ENCODE measurements around the gene C5orf63. TPM values are rescaled to one million over a fixed set of nuclear protein-coding genes. Genes with fewer than 3 reads are reported as not detected.

The C5orf63 gene
- total and polyA plus RNA-seq, 4 donors, result 2.1 to 6.4 (median 3.8) TPM

DNA sequence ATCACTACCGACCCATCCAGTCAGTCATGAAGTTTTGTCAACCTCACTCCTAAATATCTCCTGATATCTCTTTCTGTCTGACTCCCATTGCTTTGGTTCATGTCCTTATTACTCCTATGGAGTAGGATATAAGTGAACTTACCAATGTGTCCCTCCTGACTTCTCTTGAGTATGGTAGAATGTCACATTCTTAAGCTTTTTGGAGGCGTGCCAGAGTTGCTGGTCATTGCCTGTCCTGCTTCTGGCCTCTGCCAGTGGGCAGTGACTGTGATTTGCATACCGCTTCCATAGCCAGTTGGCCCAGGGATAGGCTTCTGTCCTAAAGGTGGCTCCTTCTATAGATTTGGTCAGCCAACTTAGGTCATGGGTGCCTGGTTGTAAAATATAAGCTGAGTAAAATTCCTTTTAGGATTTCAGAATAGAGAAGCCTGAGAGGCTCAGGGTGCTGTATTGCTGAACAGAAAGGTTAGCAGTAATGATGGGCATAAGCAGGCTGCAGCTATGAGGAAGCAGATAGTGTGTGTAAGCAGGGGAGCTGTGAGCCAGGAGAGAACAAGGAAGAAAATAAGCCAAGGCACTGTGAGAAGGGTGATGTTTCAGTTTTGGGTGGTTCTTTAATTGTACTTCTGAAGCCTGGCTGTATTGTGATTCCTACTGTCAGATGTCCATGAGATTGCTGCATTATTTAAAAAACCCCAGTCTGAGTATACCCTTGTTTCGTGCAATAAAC, 26.8 kb downstream of the C5orf63 start:
- TF ChIP-seq YY1 (IDR thresholded peaks at IDR 0.05) (no peak), EGR1 (IDR thresholded peaks at IDR 0.05; ENCODE audit: low read depth in 2 of 2) (no peak), FOXA1 (IDR thresholded peaks at IDR 0.05) (no peak), RXRA (IDR thresholded peaks at IDR 0.05) (no peak), FOXA2 (IDR thresholded peaks at IDR 0.05) (no peak), GABPA (IDR thresholded peaks at IDR 0.05 in 1 of 2, conservative IDR thresholded peaks at IDR 0.05 in 1 of 2) (no peak), HNF4G (IDR thresholded peaks at IDR 0.05) (no peak), TAF1 (conservative IDR thresholded peaks at IDR 0.05) (no peak)
- TF ChIP-seq, protein P1, sequence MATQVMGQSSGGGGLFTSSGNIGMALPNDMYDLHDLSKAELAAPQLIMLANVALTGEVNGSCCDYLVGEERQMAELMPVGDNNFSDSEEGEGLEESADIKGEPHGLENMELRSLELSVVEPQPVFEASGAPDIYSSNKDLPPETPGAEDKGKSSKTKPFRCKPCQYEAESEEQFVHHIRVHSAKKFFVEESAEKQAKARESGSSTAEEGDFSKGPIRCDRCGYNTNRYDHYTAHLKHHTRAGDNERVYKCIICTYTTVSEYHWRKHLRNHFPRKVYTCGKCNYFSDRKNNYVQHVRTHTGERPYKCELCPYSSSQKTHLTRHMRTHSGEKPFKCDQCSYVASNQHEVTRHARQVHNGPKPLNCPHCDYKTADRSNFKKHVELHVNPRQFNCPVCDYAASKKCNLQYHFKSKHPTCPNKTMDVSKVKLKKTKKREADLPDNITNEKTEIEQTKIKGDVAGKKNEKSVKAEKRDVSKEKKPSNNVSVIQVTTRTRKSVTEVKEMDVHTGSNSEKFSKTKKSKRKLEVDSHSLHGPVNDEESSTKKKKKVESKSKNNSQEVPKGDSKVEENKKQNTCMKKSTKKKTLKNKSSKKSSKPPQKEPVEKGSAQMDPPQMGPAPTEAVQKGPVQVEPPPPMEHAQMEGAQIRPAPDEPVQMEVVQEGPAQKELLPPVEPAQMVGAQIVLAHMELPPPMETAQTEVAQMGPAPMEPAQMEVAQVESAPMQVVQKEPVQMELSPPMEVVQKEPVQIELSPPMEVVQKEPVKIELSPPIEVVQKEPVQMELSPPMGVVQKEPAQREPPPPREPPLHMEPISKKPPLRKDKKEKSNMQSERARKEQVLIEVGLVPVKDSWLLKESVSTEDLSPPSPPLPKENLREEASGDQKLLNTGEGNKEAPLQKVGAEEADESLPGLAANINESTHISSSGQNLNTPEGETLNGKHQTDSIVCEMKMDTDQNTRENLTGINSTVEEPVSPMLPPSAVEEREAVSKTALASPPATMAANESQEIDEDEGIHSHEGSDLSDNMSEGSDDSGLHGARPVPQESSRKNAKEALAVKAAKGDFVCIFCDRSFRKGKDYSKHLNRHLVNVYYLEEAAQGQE (IDR thresholded peaks at IDR 0.05), result no peak
- TF ChIP-seq, protein P2, sequence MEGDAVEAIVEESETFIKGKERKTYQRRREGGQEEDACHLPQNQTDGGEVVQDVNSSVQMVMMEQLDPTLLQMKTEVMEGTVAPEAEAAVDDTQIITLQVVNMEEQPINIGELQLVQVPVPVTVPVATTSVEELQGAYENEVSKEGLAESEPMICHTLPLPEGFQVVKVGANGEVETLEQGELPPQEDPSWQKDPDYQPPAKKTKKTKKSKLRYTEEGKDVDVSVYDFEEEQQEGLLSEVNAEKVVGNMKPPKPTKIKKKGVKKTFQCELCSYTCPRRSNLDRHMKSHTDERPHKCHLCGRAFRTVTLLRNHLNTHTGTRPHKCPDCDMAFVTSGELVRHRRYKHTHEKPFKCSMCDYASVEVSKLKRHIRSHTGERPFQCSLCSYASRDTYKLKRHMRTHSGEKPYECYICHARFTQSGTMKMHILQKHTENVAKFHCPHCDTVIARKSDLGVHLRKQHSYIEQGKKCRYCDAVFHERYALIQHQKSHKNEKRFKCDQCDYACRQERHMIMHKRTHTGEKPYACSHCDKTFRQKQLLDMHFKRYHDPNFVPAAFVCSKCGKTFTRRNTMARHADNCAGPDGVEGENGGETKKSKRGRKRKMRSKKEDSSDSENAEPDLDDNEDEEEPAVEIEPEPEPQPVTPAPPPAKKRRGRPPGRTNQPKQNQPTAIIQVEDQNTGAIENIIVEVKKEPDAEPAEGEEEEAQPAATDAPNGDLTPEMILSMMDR (IDR thresholded peaks at IDR 0.05; ENCODE audit: low read depth, low read length, missing input control), result no peak
- TF ChIP-seq, protein P3, sequence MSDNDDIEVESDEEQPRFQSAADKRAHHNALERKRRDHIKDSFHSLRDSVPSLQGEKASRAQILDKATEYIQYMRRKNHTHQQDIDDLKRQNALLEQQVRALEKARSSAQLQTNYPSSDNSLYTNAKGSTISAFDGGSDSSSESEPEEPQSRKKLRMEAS (IDR thresholded peaks at IDR 0.05), result no peak
- TF ChIP-seq, protein P4, sequence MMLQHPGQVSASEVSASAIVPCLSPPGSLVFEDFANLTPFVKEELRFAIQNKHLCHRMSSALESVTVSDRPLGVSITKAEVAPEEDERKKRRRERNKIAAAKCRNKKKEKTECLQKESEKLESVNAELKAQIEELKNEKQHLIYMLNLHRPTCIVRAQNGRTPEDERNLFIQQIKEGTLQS (IDR thresholded peaks at IDR 0.05), result no peak
- H3K9ac ChIP-seq (ENCODE audit: low read depth in 1 of 2, low read length in 2 of 2), result no peak overlapping the region
- 91% methylated on average over 4 of the region's 4 CpGs for WGBS
- DNase-seq (ENCODE audit: low spot score), result no peak
- H3K36me3 ChIP-seq (ENCODE audit: control insufficient read depth in 4 of 4, insufficient read depth in 3 of 4, low read depth in 1 of 4, low read length in 3 of 4), result peaks cover 0 to 2% (median 0%) of the 10 kb centered on the region in 4 donors
- no peaks in the 10 kb centered on the region for H3K4me1 ChIP-seq (ENCODE audit: control insufficient read depth in 4 of 4, insufficient read depth in 4 of 4, low read length in 3 of 4)
- H3K27me3 ChIP-seq (ENCODE audit: control insufficient read depth in 4 of 4, insufficient read depth in 4 of 4, low read length in 3 of 4), result no peaks in the 10 kb centered on the region
- no peaks in the 10 kb centered on the region for H3K9me3 ChIP-seq (ENCODE audit: control insufficient read depth in 4 of 4, low read length in 3 of 4)
- no peak overlapping the region for H3K27ac ChIP-seq (ENCODE audit: low read depth in 1 of 2, low read length in 2 of 2)
- no peak overlapping the region for H3K4me3 ChIP-seq (ENCODE audit: low read depth in 1 of 3, low read length in 3 of 3)

DNA sequence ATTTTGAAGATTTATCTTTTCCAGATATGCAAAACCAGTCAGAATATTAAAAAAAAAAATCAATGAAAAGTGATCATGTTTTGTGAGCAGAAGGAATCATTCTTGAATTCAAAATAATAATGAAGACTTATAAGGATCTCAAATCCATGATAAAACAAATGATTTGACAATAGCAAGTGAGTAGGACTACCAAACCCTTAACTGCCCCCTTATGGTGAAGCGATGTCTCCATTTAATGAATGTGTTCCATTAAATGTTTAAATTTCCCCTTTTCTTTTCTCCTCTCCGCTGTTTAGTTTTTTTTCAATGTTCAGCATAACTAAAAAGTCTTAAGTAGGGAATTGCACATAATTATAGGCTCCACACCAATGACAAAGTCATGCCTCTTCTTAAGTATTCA, 30.7 kb downstream of the C5orf63 start:
- H3K27me3 ChIP-seq (ENCODE audit: control insufficient read depth in 4 of 4, insufficient read depth in 4 of 4, low read length in 3 of 4), result no peaks in the 10 kb centered on the region
- no peak overlapping the region for H3K4me3 ChIP-seq (ENCODE audit: low read depth in 1 of 3, low read length in 3 of 3)
- no peak for TF ChIP-seq SP1 (IDR thresholded peaks at IDR 0.05)
- TF ChIP-seq RAD21 (IDR thresholded peaks at IDR 0.05), result peak in 1 of 2 donors; percentile 16
- no peak for DNase-seq (ENCODE audit: low spot score)
- H3K4me1 ChIP-seq (ENCODE audit: control insufficient read depth in 4 of 4, insufficient read depth in 4 of 4, low read length in 3 of 4), result no peaks in the 10 kb centered on the region
- no peak overlapping the region for H3K27ac ChIP-seq (ENCODE audit: low read depth in 1 of 2, low read length in 2 of 2)
- H3K9ac ChIP-seq (ENCODE audit: low read depth in 1 of 2, low read length in 2 of 2), result no peak overlapping the region
- H3K36me3 ChIP-seq (ENCODE audit: control insufficient read depth in 4 of 4, insufficient read depth in 3 of 4, low read depth in 1 of 4, low read length in 3 of 4), result no peaks in the 10 kb centered on the region
- 98% methylated on average over 2 of the region's 2 CpGs for WGBS
- no peaks in the 10 kb centered on the region for H3K9me3 ChIP-seq (ENCODE audit: control insufficient read depth in 4 of 4, low read length in 3 of 4)

Measured in liver (tissue), 9 donors.